Stimulated activated CD4-positive, alpha-beta T cell treated with anti-CD3 and anti-CD28 coated beads, Interleukin-1b, Interleukin-23, amount 100 ng/mL, for 4 hours (primary cell): ENCODE data around the gene CUL2.
"Not testable (repeated sequence)": the region's sequence is repeated elsewhere in the genome, so short reads cannot be mapped to it uniquely, and the experiment has no call there.

ENCODE experiments used
- DNase-seq, 2 donors: peaks; one replicate each; pipeline ENCODE4 v3.0.0-alpha.2; 2020; ENCODE audit warnings: low read depth in 2 of 2

The CUL2 gene

GRCh38 chr10:35090162-35090954 lies at the start of gene CUL2:
Gene CUL2, minus strand, starts transcription at chr10:35090341. Its CDS starts 19,024 bp downstream, at chr10:35071317.
- DNase-seq = peak; percentile 85 to 88

GRCh38 chr10:35136263-35136815 lies 46.2 kb upstream of the CUL2 start:
- no peak for DNase-seq

- no peak for DNase-seq
Measured at GRCh38 chr10:35135861-35136260, 45.7 kb upstream of the CUL2 start.

- DNase-seq = no peak
Measured at GRCh38 chr10:35133586-35133985, 43.4 kb upstream of the CUL2 start.

GRCh38 chr10:35132727-35133126 lies 42.6 kb upstream of the CUL2 start:
- DNase-seq = no peak

GRCh38 chr10:35130663-35131062 lies 40.5 kb upstream of the CUL2 start:
- DNase-seq = no peak

GRCh38 chr10:35129185-35129674 lies 39.1 kb upstream of the CUL2 start:
- DNase-seq = no peak

GRCh38 chr10:35127289-35127891 lies 37.2 kb upstream of the CUL2 start:
- DNase-seq = peak; percentile 34 to 54

- peak; percentile 100 for DNase-seq
Measured at GRCh38 chr10:35126530-35127288, 36.6 kb upstream of the CUL2 start, which contains the start of gene CREM. Gene CREM, plus strand, starts transcription at chr10:35126846. Its CDS starts 10,990 bp downstream, at chr10:35137836.

GRCh38 chr10:35126062-35126529 lies 36.0 kb upstream of the CUL2 start:
- no peak for DNase-seq

- DNase-seq = no peak
Measured at GRCh38 chr10:35124540-35124939, 34.4 kb upstream of the CUL2 start.

- DNase-seq = no peak
Measured at GRCh38 chr10:35119378-35119777, 29.2 kb upstream of the CUL2 start.

- DNase-seq = no peak
Measured at GRCh38 chr10:35112571-35112970, 22.4 kb upstream of the CUL2 start.

GRCh38 chr10:35103882-35104281 lies 13.7 kb upstream of the CUL2 start:
- DNase-seq = no peak

- no peak for DNase-seq
Measured at GRCh38 chr10:35097510-35097909, 7.4 kb upstream of the CUL2 start.

- no peak for DNase-seq
Measured at GRCh38 chr10:35096312-35096711, 6.2 kb upstream of the CUL2 start.

GRCh38 chr10:35092851-35093250 lies 2.7 kb upstream of the CUL2 start:
- no peak for DNase-seq

GRCh38 chr10:35091994-35092790 lies 2.1 kb upstream of the CUL2 start:
- no peak for DNase-seq

- peak in 1 of 2 donors; percentile 3 for DNase-seq
Measured at GRCh38 chr10:35089611-35090161, 455 bp downstream of the CUL2 start.

GRCh38 chr10:35083242-35083641 lies 6.9 kb downstream of the CUL2 start:
- DNase-seq = no peak

GRCh38 chr10:35080261-35080660 lies 9.9 kb downstream of the CUL2 start:
- not testable (repeated sequence) for DNase-seq
